Measurements from ENCODE around the gene CCSER1.
"Not testable (repeated sequence)": the region's sequence is repeated elsewhere in the genome, so short reads cannot be mapped to it uniquely, and the experiment has no call there.

DNA sequence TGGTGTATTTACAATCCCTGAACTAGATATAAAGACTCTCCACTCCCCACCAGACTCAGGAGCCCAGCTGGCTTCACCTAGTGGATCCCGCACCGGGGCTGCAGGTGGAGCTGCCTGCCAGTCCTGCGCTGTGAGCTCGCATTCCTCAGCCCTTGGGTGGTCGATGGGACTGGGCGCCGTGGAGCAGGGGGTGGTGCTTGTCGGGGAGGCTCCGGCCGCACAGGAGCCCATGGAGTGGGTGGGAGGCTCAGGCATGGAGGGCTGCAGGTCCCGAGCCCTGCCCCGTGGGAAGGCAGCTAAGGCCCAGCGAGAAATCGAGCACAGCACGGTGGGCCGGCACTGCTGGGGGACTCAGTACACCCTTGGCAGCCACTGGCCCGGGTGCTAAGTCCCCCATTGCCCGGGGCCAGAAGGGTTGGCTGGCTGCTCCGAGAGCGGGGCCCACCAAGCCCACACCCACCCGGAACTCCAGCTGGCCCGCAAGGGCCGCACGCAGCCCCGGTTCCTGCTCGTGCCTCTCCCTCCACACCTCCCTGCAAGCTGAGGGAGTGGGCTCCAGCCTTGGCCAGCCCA lies 1090.7 kb downstream of the CCSER1 start:
- TF ChIP-seq CTCF (IDR thresholded peaks at IDR 0.05); TCF7L2 (IDR thresholded peaks at IDR 0.05; ENCODE audit: low read depth, low read length): not testable (repeated sequence)
